SU-DHL-6 (cell line): ENCODE measurements around the gene NR5A2.

Experiments used
- H2AFZ ChIP-seq: fragments of 200-600 bp; sonication (generic); 2 replicates; pipeline ENCODE4 v1.6.1; 2014; ENCODE audit warnings: low read depth, mild to moderate bottlenecking, moderate library complexity, mixed read lengths, antibody characterized with exemption, low read length; ENCODE audit not compliant: severe bottlenecking
- H3F3A ChIP-seq: fragments of 200-600 bp; shearing (Covaris generic); 2 replicates; pipeline ENCODE4 v1.6.0; 2016; ENCODE audit warnings: antibody characterized with exemption, mild to moderate bottlenecking; ENCODE audit not compliant: insufficient read depth
- H3K27ac ChIP-seq: fragments of 200-600 bp; sonication (generic); 2 replicates; pipeline ENCODE4 v1.5.1; 2016; ENCODE audit warnings: low read depth, mild to moderate bottlenecking, low read length, moderate library complexity, mixed read lengths
- H3K27me3 ChIP-seq: fragments of 200-600 bp; sonication (generic), shearing (Covaris generic); 2 replicates; pipeline ENCODE4 v1.6.0; 2014; ENCODE audit warnings: mild to moderate bottlenecking, low read length
- H3K36me3 ChIP-seq: fragments of 200-600 bp; sonication (generic); 2 replicates; pipeline ENCODE4 v1.6.1; 2014; ENCODE audit warnings: mild to moderate bottlenecking, low read length, mixed read lengths
- H3K4me2 ChIP-seq: fragments of 300-600, 200-600 bp; shearing (Covaris generic), sonication (generic); 2 replicates; pipeline ENCODE4 v1.6.0; 2014; ENCODE audit warnings: low read length, low read depth, mild to moderate bottlenecking; ENCODE audit not compliant: poor library complexity, severe bottlenecking
- H3K4me3 ChIP-seq: fragments of 200-600 bp; sonication (generic); 2 replicates; pipeline ENCODE4 v1.5.1; 2014; ENCODE audit warnings: antibody characterized with exemption, low read length, mild to moderate bottlenecking, mixed read lengths; ENCODE audit not compliant: insufficient read depth, poor library complexity, severe bottlenecking
- H3K79me2 ChIP-seq: fragments of 200-600 bp; sonication (generic); 2 replicates; pipeline ENCODE4 v1.6.1; 2014; ENCODE audit warnings: mild to moderate bottlenecking, low read length, moderate library complexity; ENCODE audit not compliant: insufficient read depth
- H3K9ac ChIP-seq: fragments of 200-600 bp; sonication (generic); 2 replicates; pipeline ENCODE4 v1.7.0; 2014; ENCODE audit warnings: mild to moderate bottlenecking, low read length
- H3K9me2 ChIP-seq: fragments of 200-600 bp; sonication (generic); replicated peaks from 2 replicates; pipeline ENCODE4 v1.6.1; 2014; ENCODE audit warnings: low read length; ENCODE audit not compliant: insufficient read depth
- H3K9me3 ChIP-seq: fragments of 200-600 bp; sonication (generic); 2 replicates; pipeline ENCODE4 v1.6.1; 2014; ENCODE audit warnings: low read length, mixed read lengths; ENCODE audit not compliant: insufficient read depth
- H4K20me1 ChIP-seq: fragments of 200-600 bp; sonication (generic); 2 replicates; pipeline ENCODE4 v1.6.1; 2014; ENCODE audit warnings: low read depth, mild to moderate bottlenecking, antibody characterized with exemption, low read length, moderate library complexity, mixed read lengths
- EZH2phosphoT487 ChIP-seq: fragments of 200-600 bp; sonication (generic), shearing (Covaris generic); conservative IDR thresholded peaks from 2 replicates; pipeline ENCODE4 v1.6.1; 2018; ENCODE audit warnings: mild to moderate bottlenecking, antibody characterized with exemption, low read length, moderate library complexity, mixed read lengths
- TF ChIP-seq, protein P1 (sequence below): fragments of 200-600 bp; sonication (generic); IDR thresholded peaks from one replicate; pipeline ENCODE4 v1.5.1; 2017; ENCODE audit warnings: antibody characterized with exemption, mild to moderate bottlenecking, low read length, moderate library complexity; ENCODE audit not compliant: insufficient read depth, poor library complexity, severe bottlenecking

Gene NR5A2

GRCh38 chr1:200048244-200048643, 20.7 kb downstream of the NR5A2 start:
- H2AFZ ChIP-seq, result no peak overlapping the region
- no peak overlapping the region for H3K4me2 ChIP-seq
- no peak overlapping the region for H3K9ac ChIP-seq
- no peaks in the 10 kb centered on the region for H3F3A ChIP-seq
- H3K36me3 ChIP-seq, result no peaks in the 10 kb centered on the region
- no peaks in the 10 kb centered on the region for H3K27me3 ChIP-seq
- H3K79me2 ChIP-seq, result no peaks in the 10 kb centered on the region
- H3K27ac ChIP-seq, result no peak overlapping the region
- TF ChIP-seq, protein P1, sequence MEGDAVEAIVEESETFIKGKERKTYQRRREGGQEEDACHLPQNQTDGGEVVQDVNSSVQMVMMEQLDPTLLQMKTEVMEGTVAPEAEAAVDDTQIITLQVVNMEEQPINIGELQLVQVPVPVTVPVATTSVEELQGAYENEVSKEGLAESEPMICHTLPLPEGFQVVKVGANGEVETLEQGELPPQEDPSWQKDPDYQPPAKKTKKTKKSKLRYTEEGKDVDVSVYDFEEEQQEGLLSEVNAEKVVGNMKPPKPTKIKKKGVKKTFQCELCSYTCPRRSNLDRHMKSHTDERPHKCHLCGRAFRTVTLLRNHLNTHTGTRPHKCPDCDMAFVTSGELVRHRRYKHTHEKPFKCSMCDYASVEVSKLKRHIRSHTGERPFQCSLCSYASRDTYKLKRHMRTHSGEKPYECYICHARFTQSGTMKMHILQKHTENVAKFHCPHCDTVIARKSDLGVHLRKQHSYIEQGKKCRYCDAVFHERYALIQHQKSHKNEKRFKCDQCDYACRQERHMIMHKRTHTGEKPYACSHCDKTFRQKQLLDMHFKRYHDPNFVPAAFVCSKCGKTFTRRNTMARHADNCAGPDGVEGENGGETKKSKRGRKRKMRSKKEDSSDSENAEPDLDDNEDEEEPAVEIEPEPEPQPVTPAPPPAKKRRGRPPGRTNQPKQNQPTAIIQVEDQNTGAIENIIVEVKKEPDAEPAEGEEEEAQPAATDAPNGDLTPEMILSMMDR, result no peak
- no peak for TF ChIP-seq EZH2phosphoT487
- no peaks in the 10 kb centered on the region for H4K20me1 ChIP-seq
- H3K9me2 ChIP-seq, result no peaks in the 10 kb centered on the region
- H3K4me3 ChIP-seq, result no peak overlapping the region
- H3K9me3 ChIP-seq, result no peaks in the 10 kb centered on the region

GRCh38 chr1:200049810-200050209, 22.3 kb downstream of the NR5A2 start:
- no peak overlapping the region for H3K9ac ChIP-seq
- TF ChIP-seq, protein P1, result no peak
- TF ChIP-seq EZH2phosphoT487, result no peak
- no peaks in the 10 kb centered on the region for H3K27me3 ChIP-seq
- no peak overlapping the region for H3K4me3 ChIP-seq
- H4K20me1 ChIP-seq, result no peaks in the 10 kb centered on the region
- no peak overlapping the region for H3K4me2 ChIP-seq
- no peaks in the 10 kb centered on the region for H3F3A ChIP-seq
- H3K9me3 ChIP-seq, result no peaks in the 10 kb centered on the region
- no peaks in the 10 kb centered on the region for H3K36me3 ChIP-seq
- H3K79me2 ChIP-seq, result no peaks in the 10 kb centered on the region
- no peak overlapping the region for H3K27ac ChIP-seq
- H3K9me2 ChIP-seq, result no peaks in the 10 kb centered on the region
- H2AFZ ChIP-seq, result no peak overlapping the region

DNA sequence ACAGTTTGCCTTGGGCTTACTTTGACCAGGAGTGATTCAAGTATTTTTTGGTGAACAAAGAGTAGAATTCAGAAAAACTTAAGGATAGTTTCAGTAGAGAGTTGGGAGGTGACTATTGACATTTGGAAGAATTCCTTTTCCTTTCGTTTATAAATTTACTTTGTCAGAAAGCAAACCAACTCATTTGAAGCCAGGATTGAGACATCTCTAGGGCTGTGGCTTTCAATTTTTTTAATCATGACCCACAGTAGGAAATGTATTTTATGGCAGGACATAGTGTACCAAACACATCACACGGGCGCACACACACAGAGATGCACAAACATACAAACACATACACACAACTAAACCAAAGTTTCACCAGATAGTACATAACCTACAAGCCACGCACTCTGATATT, 24.1 kb downstream of the NR5A2 start:
- H3F3A ChIP-seq, result no peaks in the 10 kb centered on the region
- no peaks in the 10 kb centered on the region for H3K27me3 ChIP-seq
- H3K9me2 ChIP-seq, result no peaks in the 10 kb centered on the region
- no peak overlapping the region for H3K4me3 ChIP-seq
- no peak overlapping the region for H3K9ac ChIP-seq
- no peaks in the 10 kb centered on the region for H3K9me3 ChIP-seq
- no peaks in the 10 kb centered on the region for H3K36me3 ChIP-seq
- H3K27ac ChIP-seq, result no peak overlapping the region
- H3K4me2 ChIP-seq, result no peak overlapping the region
- no peaks in the 10 kb centered on the region for H4K20me1 ChIP-seq
- TF ChIP-seq, protein P1, result no peak
- no peak for TF ChIP-seq EZH2phosphoT487
- no peaks in the 10 kb centered on the region for H3K79me2 ChIP-seq
- no peak overlapping the region for H2AFZ ChIP-seq
